ENCODE data around the gene NCKAP5. TPM values are rescaled to one million over a fixed set of nuclear protein-coding genes. Genes with fewer than 3 reads are reported as not detected.

The NCKAP5 gene
- total and polyA plus RNA-seq, 2 of the 8 experiments (the other 6 are each of a cell fraction or from before 2014, with no cell fraction given): 0.27 to 0.86 TPM

- Histone ChIP-seq H3K18ac (ENCODE audit: extremely low read depth, low read length) (no peak overlapping the region), H3K4me2 (ENCODE audit: insufficient read depth in 1 of 2, low read depth in 2 of 2, low read length in 2 of 2) (no peak overlapping the region), H3K36me3 (ENCODE audit: control insufficient read depth in 2 of 4, insufficient read depth in 4 of 4, low read length in 3 of 4) (no peaks in the 10 kb centered on the region), H3K4me3 (ENCODE audit: extremely low read depth in 1 of 4, insufficient read depth in 2 of 4, low read depth in 3 of 4, low read length in 4 of 4) (no peak overlapping the region), H3K9ac (replicated peaks in 1 of 4; ENCODE audit: extremely low read depth in 1 of 4, low read depth in 3 of 4, low read length in 3 of 4) (no peak overlapping the region), H2BK20ac (ENCODE audit: low read length) (no peak overlapping the region), H3K9me3 (ENCODE audit: insufficient read depth in 2 of 2, low read depth in 1 of 2, low read length in 1 of 2) (no peaks in the 10 kb centered on the region), H3K79me2 (ENCODE audit: control insufficient read depth in 1 of 2, insufficient read depth in 2 of 2, low read length in 2 of 2) (no peaks in the 10 kb centered on the region), H4K5ac (ENCODE audit: insufficient read length, low read depth, low read length) (no peak overlapping the region), H3K4ac (replicated peaks; ENCODE audit: insufficient read length, low read depth, low read length) (no peak overlapping the region), H2BK15ac (ENCODE audit: low read length) (no peak overlapping the region), H3K56ac (replicated peaks; ENCODE audit: insufficient read length, low read depth, low read length) (no peak overlapping the region), H2AFZ (ENCODE audit: low read length) (no peak overlapping the region), H3K79me1 (ENCODE audit: low read depth, low read length) (no peaks in the 10 kb centered on the region), H3K27me3 (replicated peaks in 1 of 4; ENCODE audit: control insufficient read depth in 3 of 4, extremely low read depth in 1 of 4, insufficient read depth in 3 of 4, low read length in 3 of 4) (no peaks in the 10 kb centered on the region), H2AK5ac (ENCODE audit: low read depth, low read length) (no peak overlapping the region), H4K20me1 (replicated peaks in 1 of 2; ENCODE audit: control insufficient read depth in 1 of 2, insufficient read depth in 2 of 2, low read length in 2 of 2) (no peaks in the 10 kb centered on the region), H3K23ac (ENCODE audit: insufficient read length) (no peak overlapping the region), H2BK12ac (ENCODE audit: low read depth, low read length) (no peak overlapping the region), H2BK120ac (replicated peaks; ENCODE audit: low read depth, low read length) (no peak overlapping the region), H4K8ac (ENCODE audit: extremely low read depth, insufficient read depth, low read length) (no peak overlapping the region), H3K27ac (ENCODE audit: low read depth, low read length) (no peak overlapping the region), H3K23me2 (ENCODE audit: low read depth, low read length) (no peaks in the 10 kb centered on the region), H3K14ac (ENCODE audit: insufficient read length) (no peak overlapping the region), H2BK5ac (ENCODE audit: low read depth, low read length) (no peak overlapping the region), H3K4me1 (replicated peaks in 1 of 4; ENCODE audit: control insufficient read depth in 3 of 4, insufficient read depth in 4 of 4, low read length in 3 of 4) (no peaks in the 10 kb centered on the region), H4K91ac (replicated peaks; ENCODE audit: insufficient read length, low read length) (no peak overlapping the region)
- TF ChIP-seq RFX5 (IDR thresholded peaks at IDR 0.05; ENCODE audit: borderline replicate concordance, low read depth, low read length) (no peak), SUZ12 (IDR thresholded peaks at IDR 0.05; ENCODE audit: low read length) (no peak), SP1 (IDR thresholded peaks at IDR 0.05; ENCODE audit: low read depth, low read length) (no peak), HDAC2 (IDR thresholded peaks at IDR 0.05; ENCODE audit: borderline replicate concordance in 1 of 2, low read depth in 2 of 2, low read length in 2 of 2) (no peak), SP2 (IDR thresholded peaks at IDR 0.05; ENCODE audit: low read length) (no peak), TAF1 (IDR thresholded peaks at IDR 0.05; ENCODE audit: low read depth, low read length) (no peak), SRF (IDR thresholded peaks at IDR 0.05; ENCODE audit: low read depth, low read length) (no peak), RNF2 (IDR thresholded peaks at IDR 0.05; ENCODE audit: borderline replicate concordance, low read depth, low read length, missing control alignments, poor library complexity, severe bottlenecking) (no peak)
- POLR2A ChIA-PET (ENCODE audit: partially characterized antibody): no interaction called here
- WGBS, 2 experiments (ENCODE audit: extremely low coverage in 1 of 2, insufficient coverage in 1 of 2, insufficient read length in 1 of 2, insufficient replicate concordance in 2 of 2, low coverage in 1 of 2, low lambda C conversion rate in 2 of 2, missing lambda C conversion rate in 1 of 2): 95% methylated on average over 5 of the region's 5 CpGs; no CpG with 5 or more reads in 1 of the 2 experiments
- FAIRE-seq (no peak), DNase-seq (ENCODE audit: low read depth in 1 of 2, low spot score in 2 of 2) (no peak)
- CTCF ChIA-PET (ENCODE audit: partially characterized antibody): no interaction called here
These were observed 444.4 kb downstream of the NCKAP5 start for GRCh38 chr2:133123904-133124303.
